Psoas muscle (tissue), 8 donors: ENCODE measurements around the gene JUP. TPM values are rescaled to one million over a fixed set of nuclear protein-coding genes. Genes with fewer than 3 reads are reported as not detected.
A peak's percentile ranks its signal among the peaks of the same experiment; 100 is the strongest.

Source experiments
- ATAC-seq, 4 donors: fragments of 200-7000 bp; cut with Tn5 transposase; one replicate each; pipeline ENCODE4 v1.9.1; 2020; ENCODE audit warnings: moderate library complexity in 3 of 4, mild to moderate bottlenecking in 2 of 4
- DNase-seq, 2 donors: peaks; one replicate each; pipeline ENCODE4 v3.0.0-alpha.2; 2020
- H3K27ac ChIP-seq: fragments of 200-600 bp; one replicate; pipeline ENCODE4 v1.8.0; 2022
- H3K27me3 ChIP-seq, 3 donors: fragments of 200-600 bp in 1 of 3; one replicate each; pipeline versions ENCODE4 v1.6.1 to v1.8.0; 2013 to 2022; ENCODE audit warnings: low read length in 2 of 3, mild to moderate bottlenecking in 2 of 3, moderate library complexity in 1 of 3; ENCODE audit not compliant: insufficient read depth in 3 of 3
- H3K36me3 ChIP-seq, 2 donors: fragments of 200-600 bp in 1 of 2; one replicate each; pipeline versions ENCODE4 v1.6.1 to v1.8.0; 2013 to 2022; ENCODE audit warnings: low read depth in 1 of 2, mild to moderate bottlenecking in 1 of 2, moderate library complexity in 1 of 2; ENCODE audit not compliant: insufficient read depth in 1 of 2
- H3K4me1 ChIP-seq: fragments of 200-600 bp; one replicate; pipeline ENCODE4 v1.8.0; 2022
- H3K4me3 ChIP-seq: fragments of 200-600 bp; one replicate; pipeline ENCODE4 v1.8.0; 2022; ENCODE audit warnings: mild to moderate bottlenecking
- H3K9me3 ChIP-seq: fragments of 200-600 bp; one replicate; pipeline ENCODE4 v1.8.0; 2022
- WGBS, 3 donors: extraction: QIAGEN DNeasy Blood & Tissue Kit; methylation state at CpG; one replicate each; pipeline versions ENCODE4 v1.1.6 to v1.1.7; 2013; 5-methylcytosine and 5-hydroxymethylcytosine counted together
- intact Hi-C, 2 donors: fragments of 100-400 bp; cut with DNase I; formaldehyde crosslinking; loops; one replicate each; pipeline versions ENCODE4 v1.11.0 to v1.14.2; 2022
- polyA plus RNA-seq, 3 donors: library from polyadenylated mRNA; stranded (reverse); fragments of 200-250 nt; gene quantifications; one replicate each; pipeline ENCODE4 v1.2.3, GENCODE V29; 2013
- total RNA-seq, 4 donors: library from RNA; stranded (reverse); fragmentation: NEBNext Ultra II Directional in 2 of 4; extraction: Animal tissue kit (Norgen Biotek cat#: 25700) in 2 of 4; gene quantifications; one replicate each; pipeline versions ENCODE4 v1.2.1 to v1.2.4, GENCODE V29; 2021 to 2023
- TF ChIP-seq, protein P1 (sequence below): fragments of 200-600 bp; IDR thresholded peaks from one replicate; pipeline ENCODE4 v1.8.0; 2022; ENCODE audit warnings: antibody characterized with exemption
- donor health status: healthy with polysubstance abuse.
- donor health status: DM: no; HTN: no; CAD: no; lungs with moderate emphysema.
- donor health status: Bipolar disorder and iron deficiency.
- donor health status: healthy.
- donor health status: DM: yes; HTN: yes; CAD: no.
- donor health status: DM: no; HTN: no; CAD: no.
- donor health status: DM: no; HTN: no; CAD: no.
- donor health status: DM: yes; HTN: yes; CAD: no.

The JUP gene
- total and polyA plus RNA-seq, 7 donors, result 9.4 to 55.0 (median 30.3) TPM

DNA sequence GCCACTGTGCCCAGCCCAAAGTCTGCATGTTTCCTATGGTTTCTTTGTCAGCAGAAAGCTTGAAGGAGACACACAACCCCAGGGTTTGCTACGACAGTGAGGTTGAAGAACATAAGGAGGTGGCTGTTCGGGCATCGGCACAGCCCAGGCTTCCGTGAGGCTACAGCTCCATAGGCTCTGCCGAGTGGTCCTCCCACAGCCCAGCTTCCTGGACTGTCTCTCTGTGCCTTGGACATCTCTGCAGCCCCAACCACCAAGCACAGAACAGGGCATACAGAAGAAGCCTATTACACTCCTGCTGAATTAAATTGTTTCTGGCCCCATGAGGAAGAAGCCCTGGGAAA is 48.9 kb downstream of the JUP start:
- no peaks in the 10 kb centered on the region for H3K9me3 ChIP-seq
- H3K36me3 ChIP-seq, result no peaks in the 10 kb centered on the region
- peaks cover 19% of the 10 kb centered on the region for H3K4me1 ChIP-seq
- ATAC-seq, result peak in 3 of 4 donors; percentile 3 to 12 (median 7)
- intact Hi-C loops, result loop anchor here (1.0 to 10.0 kb wide), 2 partner anchors 64 to 147 kb away; no protein-coding TSS in a partner anchor
- no peak for DNase-seq
- peaks cover 0 to 48% (median 11%) of the 10 kb centered on the region in 3 donors for H3K27me3 ChIP-seq
- WGBS, 3 donors, result 27 to 37% (median 32%) methylated on average over 5 of the region's 5 CpGs
- H3K4me3 ChIP-seq, result no peak overlapping the region
- TF ChIP-seq, protein P1, sequence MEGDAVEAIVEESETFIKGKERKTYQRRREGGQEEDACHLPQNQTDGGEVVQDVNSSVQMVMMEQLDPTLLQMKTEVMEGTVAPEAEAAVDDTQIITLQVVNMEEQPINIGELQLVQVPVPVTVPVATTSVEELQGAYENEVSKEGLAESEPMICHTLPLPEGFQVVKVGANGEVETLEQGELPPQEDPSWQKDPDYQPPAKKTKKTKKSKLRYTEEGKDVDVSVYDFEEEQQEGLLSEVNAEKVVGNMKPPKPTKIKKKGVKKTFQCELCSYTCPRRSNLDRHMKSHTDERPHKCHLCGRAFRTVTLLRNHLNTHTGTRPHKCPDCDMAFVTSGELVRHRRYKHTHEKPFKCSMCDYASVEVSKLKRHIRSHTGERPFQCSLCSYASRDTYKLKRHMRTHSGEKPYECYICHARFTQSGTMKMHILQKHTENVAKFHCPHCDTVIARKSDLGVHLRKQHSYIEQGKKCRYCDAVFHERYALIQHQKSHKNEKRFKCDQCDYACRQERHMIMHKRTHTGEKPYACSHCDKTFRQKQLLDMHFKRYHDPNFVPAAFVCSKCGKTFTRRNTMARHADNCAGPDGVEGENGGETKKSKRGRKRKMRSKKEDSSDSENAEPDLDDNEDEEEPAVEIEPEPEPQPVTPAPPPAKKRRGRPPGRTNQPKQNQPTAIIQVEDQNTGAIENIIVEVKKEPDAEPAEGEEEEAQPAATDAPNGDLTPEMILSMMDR, result no peak
- H3K27ac ChIP-seq, result no peak overlapping the region

DNA sequence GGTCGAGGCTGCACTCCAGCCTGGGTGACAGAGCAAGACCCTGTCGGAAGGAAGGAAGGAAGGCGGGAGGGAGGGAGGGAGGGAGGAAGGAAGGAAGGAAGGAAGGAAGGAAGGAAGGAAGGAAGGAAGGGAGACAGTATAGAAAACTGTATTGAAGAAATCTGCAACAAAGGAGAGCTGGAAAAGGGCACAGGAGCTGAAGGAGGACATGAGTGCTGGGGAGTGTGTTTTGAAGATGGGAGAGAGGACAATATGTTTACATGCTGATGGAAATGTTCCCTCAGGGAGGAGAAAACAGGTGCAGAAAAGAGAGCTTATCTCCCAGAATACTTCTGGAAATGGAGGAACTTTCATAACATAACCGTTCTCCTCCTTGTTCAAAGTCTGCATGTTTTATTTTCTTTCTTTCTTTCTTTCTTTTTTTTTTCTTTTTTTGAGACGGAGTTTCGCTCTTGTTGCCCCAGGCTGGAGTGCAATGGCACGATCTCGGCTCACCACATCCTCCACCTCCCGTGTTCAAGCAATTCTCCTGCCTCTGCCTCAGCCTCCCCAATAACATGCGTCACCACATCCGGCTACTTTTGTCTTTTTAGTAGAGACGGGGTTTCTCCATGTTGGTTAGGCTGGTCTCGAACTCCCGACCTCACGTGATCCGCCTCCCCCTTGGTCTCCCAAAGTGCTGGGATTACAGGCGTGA is 49.4 kb downstream of the JUP start:
- Histone ChIP-seq H3K9me3 (no peaks in the 10 kb centered on the region), H3K4me1 (peaks cover 19% of the 10 kb centered on the region), H3K27ac (no peak overlapping the region), H3K36me3 (no peaks in the 10 kb centered on the region), H3K27me3 (peaks cover 0 to 53% (median 11%) of the 10 kb centered on the region in 3 donors), H3K4me3 (no peak overlapping the region)
- DNase-seq (no peak), ATAC-seq (no peak)
- TF ChIP-seq, protein P1, result no peak
- 67 to 69% (median 68%) methylated on average over 16 to 17 of the region's 17 CpGs for WGBS, 3 donors
- intact Hi-C loops, result loop anchor here in 1 of 2 donors (10.0 kb wide), 1 partner anchor 148 kb away; no protein-coding TSS in a partner anchor

DNA sequence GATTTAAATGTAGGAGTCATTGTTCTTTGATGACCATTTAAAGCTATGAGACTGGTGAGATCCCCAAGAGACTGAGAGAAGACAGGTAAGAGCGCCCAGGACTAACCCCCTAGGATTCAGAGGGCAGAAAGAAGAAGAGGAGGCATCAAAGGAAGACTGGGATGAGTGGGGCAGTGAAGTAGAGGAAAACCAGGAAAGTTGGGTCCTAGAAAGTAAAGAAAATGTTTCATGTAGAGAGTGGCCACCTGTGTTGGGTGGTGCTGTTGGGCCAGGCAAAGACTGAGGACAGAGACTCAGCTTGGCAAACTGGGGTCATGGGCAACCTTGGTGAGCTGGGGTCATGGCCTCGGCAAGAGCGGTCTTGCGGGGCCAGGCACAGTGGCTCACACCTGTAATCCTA is 50.8 kb downstream of the JUP start:
- Histone ChIP-seq H3K27ac (no peak overlapping the region), H3K36me3 (no peaks in the 10 kb centered on the region), H3K27me3 (peaks cover 0 to 57% (median 11%) of the 10 kb centered on the region in 3 donors), H3K9me3 (no peaks in the 10 kb centered on the region), H3K4me3 (no peak overlapping the region), H3K4me1 (peaks cover 19% of the 10 kb centered on the region)
- 84 to 92% (median 88%) methylated on average over 4 of the region's 4 CpGs for WGBS, 3 donors
- intact Hi-C loops, result loop anchor here in 1 of 2 donors (10.0 kb wide), 1 partner anchor 149 kb away; no protein-coding TSS in a partner anchor
- TF ChIP-seq, protein P1, result no peak
- ATAC-seq (no peak), DNase-seq (no peak)

DNA sequence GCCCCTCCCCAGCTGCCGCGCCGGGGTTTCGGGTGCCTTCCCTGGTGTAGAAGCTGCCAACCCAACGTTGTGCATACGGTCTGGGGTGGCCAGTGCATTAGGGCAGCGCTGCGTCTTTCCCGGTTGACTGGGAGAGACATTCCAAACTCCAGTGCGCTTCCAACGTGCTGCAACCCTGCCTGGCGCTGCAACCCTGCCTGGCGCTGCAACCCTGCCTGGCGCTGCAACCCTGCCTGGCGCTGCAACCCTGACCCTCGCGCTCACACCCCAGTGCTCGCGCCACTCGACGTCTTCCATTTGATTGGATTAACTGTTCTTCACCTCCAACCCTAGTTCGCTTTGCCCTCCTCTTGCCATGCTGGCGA is 51.6 kb downstream of the JUP start:
- TF ChIP-seq, protein P1, result no peak
- Histone ChIP-seq H3K27ac (no peak overlapping the region), H3K4me1 (peaks cover 19% of the 10 kb centered on the region), H3K27me3 (peaks cover 0 to 57% (median 11%) of the 10 kb centered on the region in 3 donors), H3K4me3 (peak overlapping the region; percentile 65), H3K9me3 (no peaks in the 10 kb centered on the region), H3K36me3 (no peaks in the 10 kb centered on the region)
- peak in 2 of 4 donors; percentile 6 to 29 for ATAC-seq
- no peak for DNase-seq
- intact Hi-C loops, result loop anchor here in 1 of 2 donors (10.0 kb wide), 1 partner anchor 150 kb away; no protein-coding TSS in a partner anchor
- 2 to 3% (median 2%) methylated on average over 23 of the region's 23 CpGs for WGBS, 3 donors
